Activated CD4-positive, alpha-beta T cell treated with anti-CD3 and anti-CD28 coated beads, Interleukin-10, Interleukin-2, amounts not matched to agents 100 ng/mL and 50 ng/mL, durations not matched to agents 16 hours and 8 hours (primary cell): ENCODE data around the gene COL6A1.
A peak's percentile ranks its signal among the peaks of the same experiment; 100 is the strongest.
"Not testable (repeated sequence)": the region's sequence is repeated elsewhere in the genome, so short reads cannot be mapped to it uniquely, and the experiment has no call there.

Experiments used
- DNase-seq: peaks from one replicate; pipeline ENCODE4 v3.0.0-alpha.2; 2020

COL6A1 gene

DNA sequence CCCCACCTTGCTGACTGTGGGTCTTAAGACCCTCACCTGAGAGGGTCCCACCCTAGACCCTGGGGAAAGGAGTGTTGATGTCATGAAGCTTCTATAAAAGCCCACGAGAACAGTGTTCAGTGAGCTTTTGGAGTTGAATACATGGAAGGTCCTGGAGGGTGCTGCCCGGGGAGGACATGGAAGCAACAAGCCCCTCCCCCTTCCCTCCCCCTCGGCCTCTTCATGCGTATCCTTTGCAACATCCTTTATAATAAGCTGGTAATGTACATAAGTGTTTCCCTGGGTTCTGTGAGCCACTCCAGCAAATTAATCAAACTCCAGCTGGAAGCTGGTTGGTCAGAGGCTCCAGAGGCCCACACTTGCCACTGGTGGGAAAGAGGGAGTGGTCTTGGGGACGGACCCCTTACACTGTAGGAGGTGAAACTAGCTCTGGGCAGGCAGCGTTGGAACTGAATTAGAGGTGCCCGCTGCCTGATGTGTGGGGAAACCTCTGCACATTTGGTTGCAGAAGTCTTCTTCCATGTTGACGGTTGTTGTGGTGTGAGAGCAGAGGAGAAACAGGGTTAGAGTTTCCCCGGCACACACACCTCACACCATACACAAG, 14.7 kb upstream of the COL6A1 start:
- DNase-seq = no peak

DNA sequence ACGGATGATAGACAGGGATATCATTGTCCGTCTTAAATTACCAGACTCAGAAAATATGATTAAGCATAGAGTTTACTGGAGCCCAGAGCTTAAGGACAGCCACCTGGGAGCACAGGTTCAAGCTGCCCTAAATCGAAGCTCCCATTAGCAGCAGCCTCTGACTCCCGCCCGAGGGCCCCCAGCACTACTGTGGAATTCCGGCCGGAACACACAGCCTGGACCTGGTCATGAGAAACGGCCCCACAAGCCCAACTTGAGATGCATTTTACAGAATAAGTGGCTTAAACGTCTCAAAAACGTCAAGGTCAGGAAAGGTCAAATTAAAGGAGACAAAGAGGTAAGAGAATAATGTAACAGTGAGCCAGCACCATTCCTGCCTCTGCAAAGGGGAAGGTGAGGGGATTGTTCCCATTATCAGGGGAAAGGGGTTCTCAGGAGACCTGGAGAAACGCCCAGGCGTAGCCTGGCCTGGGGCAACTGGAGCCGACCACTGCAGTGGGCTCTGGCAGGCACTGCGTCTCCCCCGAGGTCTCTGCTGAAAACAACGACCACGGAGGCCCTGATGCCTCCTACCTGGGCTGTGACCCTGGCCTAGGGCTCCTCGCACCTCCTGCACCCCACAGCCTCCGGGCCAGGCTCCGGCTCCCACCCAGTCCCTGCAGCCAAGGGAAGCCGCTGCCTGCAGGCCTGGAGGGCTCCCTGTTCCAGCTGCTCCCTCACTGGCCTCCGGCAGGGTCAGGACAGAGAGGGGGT, 11.5 kb upstream of the COL6A1 start:
- no peak for DNase-seq

DNA sequence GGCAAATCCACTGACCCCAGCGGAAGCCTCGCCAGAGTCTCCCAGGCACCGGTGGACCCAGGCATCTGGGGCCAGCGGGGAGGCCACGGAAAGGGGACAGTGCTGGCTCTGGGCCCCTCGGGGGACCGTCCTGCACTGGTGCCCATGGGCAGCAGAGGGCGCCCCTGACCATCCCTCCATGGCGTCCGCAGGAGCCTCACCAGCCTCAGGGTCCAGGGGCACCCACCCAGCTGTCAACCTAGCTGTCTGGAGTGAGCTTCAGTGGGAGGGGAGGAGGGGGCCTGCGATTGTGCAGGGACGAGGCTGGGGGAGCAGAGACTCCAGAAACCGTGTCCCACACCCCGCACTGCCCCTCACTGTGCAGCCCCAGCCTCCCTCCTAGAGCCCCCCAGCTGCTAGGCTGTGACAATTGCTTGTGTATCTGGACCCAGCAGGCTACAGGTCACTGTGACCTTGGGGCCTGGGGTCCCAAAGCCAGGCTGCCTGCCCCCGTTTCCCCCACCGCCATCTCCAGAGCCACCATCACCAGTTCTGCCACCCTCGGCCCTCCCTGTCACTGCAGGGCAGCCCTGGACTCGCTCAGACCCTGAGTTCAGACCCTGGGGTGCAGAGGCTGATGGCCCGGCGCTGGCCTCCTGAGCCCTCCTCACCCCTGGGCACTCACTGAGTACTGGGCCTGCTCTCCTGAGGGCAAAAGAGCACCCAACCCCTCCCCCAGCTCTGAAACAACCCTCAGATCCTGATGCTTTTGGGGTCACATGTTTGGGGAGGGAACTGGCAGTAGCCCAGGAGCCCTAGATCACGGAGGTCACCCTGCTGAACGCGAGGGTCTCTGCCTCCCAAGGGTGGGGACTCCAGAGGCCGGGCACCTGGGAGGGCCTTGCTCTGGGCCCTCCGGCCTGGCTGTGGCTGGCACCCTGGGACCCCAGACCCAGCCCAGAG, 10.6 kb upstream of the COL6A1 start:
- peak; percentile 47 for DNase-seq

DNA sequence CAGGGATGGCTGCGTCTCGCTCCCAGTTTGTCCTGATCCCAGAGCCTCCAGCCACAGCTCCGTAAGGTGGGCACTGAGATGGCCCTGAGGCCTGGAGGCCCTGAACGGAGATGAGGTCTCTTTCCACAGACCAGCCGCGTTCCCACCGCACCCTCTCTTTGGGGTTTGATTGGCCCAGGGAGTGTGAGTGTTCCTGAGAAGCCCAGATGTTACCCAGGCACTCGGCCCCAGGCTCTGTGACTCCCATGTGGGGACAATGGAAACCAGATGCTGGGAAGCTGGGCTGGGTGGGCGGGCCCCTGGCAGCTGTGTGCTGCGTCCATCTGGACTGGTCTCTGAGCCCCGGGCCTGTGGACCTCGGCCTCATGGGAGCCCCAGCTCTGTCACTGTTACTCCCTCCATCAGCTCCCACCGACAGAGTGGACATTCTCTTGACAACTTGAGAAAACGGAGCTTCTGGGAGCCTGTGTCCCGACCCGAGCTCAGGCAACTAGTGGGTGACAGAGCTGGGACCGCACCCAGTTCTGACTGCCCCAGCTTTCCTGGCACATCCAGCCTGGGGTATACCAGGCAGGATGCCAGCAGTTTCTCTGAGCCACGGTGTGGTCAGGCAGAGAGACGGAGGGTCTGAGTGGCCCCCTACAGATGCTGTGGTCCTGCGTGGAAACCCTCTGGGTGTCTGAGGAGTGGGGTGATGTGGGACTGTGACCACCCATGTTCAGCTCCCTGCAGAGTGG, 9.8 kb upstream of the COL6A1 start:
- no peak for DNase-seq

DNA sequence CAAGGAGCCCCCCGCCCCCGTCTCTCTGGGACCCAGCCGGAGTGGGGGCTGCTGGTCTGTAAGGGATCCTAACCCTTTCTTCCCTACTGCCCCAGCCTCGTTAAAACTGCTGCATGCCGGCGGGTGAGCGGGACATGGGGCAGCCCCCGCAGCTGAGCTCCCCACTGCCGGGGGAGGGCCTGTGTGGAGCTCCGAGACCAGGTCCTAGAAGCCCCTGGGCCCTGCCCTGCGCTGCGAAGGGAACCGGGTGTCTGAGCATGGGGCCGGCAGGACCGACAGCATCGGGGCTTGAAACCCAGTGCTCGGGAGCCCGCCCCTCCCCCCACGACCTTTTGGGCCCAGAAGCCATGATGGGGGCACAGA, 9.2 kb upstream of the COL6A1 start:
- DNase-seq = no peak

DNA sequence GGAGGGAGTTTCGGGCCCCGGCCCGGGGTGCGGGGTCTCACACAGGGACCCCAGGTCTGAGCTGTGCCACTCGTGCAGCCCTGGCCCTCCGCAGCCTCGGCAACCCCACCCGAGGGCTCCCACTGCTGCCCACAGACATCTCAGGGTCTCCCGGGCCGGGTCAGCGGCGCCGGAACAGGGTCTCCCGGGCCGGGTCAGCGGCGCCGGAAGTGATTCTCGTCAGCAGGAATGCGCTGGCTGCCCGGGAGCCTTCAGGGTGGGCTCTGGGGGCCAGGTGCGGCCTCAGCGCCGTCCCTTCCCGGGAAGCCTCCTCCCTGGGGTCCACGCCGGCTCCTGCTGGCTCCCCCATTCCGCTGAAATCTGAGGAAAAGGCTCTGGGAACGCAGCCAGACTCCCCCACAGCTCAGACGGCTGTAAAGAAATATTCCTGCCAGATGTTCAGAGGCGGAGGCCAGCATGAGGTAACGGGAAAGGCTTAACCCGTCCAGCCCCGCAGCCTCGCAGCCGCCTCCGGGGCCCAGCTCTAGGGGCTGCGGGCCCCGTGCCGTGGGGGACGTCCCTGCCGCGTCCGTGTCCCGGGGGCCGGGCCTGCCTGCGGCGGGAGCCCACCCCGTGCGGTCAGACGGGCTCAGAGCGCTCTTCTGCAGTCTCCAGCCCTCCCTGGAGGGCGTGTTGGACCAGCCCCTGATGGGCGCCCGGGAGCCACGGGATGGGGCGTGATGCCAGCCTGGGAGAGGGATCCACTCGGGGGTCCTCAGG, 8.7 kb upstream of the COL6A1 start:
- no peak for DNase-seq

DNA sequence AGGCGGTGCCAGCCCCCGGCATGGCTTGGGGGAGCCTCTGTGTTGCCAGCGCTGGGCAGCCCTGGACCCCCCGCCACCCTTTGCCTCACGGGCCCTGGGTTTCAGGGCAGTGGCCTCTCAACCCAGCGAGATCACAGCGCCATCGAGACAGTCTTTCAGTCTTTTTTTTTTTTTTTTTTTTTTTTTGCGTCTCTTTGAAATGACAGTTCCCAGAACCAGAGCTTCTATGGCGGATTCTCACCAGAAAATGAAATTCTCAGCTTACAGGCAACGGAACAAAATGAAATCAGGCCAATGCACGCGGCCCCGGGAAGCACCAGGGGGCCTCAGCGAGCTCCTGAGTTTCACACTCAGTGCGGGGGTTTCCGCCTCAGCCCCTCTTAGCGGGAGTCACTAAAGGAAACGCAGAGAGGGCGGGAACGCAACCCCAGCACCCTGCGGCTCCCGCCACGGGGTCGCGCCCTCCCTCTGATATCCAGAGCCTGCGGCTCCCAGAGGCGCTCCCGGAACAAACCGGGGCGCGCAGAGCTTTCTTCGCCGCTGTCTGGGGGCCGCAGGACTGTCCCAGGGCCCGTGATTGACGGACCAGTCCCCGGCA, 8.0 kb upstream of the COL6A1 start:
- peak; percentile 79 for DNase-seq

DNA sequence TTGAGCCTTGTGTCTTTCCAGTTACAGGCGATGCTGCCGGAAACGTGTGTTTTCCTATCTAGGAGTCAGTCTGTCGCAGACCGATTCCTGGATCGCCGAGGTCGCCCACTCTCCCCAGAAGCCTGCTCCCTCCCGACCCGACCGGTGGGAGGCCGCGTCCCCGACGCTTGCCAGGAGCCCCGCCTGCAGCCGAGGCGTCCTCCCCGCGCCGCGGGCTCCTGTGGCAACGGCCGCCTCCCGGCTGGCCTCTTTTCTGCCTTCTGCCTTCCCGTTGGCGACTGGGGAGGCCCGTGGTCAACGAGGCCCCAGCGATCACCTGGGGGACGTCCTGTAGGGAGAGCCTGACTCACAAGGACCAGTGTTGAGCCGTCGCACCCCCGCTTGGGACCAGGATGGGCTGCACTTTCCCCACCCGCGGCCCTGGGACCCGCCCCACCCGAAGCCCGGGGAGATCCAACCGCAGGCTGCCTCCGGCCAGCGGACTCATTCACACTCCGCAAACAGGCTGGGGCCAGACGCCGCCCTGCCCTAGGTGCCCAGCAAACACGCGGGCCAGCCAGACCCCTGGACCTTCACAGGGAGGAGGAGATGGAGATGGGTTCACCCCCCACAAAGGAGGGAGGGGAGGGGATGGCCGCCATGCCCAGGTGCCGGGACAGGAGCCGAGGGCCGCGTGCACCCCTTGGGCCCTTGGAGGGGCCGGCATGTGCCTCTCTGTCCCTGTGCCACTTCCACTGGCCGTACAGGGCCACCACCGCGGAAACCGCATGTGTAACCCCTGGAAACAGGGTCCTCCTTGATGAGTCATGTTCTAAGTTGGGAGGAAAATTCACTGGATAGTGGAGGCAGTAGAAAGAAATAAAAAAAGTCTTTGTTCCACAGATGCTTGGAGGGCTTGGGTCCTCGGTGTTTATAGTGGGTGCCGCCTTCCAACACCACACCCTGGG, 7.2 kb upstream of the COL6A1 start:
- DNase-seq = no peak

DNA sequence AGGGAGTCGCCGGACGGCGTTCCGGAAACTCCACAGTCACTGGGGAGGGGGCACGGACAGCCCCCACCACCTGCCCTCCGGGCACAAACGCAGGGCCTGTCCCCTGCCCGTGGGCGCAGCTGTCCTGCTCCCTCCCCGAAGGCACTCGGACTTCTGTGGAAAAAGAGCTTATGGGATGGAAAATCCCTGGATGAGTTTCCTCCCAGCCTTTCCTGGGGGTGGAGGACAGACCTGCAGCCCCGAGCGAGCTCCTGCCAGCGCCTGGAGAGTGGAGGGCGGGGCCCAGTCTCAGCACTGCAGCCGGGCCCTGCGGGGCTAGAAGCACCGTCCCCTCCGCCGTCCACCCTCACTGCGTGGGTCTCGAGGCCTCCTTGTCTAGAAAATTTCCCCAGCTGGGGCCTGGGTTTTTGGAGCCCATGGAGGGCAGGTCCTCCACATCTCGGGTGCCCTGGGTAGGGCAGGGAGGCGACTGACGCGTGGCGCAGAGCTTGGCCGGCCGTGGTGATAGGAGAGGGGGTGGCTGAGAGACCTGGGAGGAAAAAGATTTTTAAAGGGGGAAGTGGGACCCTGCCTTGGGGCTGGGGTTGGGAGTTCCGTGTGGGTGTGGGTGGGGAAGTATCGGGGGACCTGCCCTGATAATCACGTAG, 6.4 kb upstream of the COL6A1 start:
- no peak for DNase-seq

DNA sequence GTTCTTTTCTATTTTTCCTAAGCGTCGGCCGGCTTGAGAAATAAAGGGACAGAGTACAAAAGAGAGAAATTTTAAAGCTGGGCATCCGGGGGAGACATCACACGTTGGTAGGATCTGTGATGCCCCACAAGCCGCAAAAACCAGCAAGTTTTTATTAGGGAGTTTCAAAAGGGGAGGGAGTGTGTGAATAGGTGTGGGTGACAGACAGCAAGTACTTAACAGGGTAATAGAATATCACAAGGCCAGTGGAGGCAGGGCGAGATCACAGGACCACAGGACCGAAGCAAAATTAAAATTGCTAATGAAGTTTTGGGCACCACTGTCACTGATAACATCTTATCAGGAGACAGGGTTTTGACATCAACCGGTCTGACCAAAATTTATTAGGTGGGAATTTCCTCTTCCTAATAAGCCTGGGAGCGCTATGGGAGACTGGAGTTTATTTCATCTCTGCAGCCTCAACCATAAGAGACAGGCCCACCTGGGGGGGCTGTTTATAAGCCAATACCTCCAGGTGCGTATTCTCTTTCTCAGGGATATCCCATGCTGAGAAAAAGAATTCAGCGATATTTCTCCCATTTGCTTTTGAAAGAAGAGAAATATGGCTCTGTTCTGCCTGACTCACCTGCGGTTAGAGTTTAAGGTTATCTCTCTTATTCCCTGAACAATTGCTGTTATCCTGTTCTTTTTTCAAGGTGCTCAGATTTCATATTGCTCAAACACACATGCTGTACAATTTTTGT, 5.7 kb upstream of the COL6A1 start:
- DNase-seq = not testable (repeated sequence)

DNA sequence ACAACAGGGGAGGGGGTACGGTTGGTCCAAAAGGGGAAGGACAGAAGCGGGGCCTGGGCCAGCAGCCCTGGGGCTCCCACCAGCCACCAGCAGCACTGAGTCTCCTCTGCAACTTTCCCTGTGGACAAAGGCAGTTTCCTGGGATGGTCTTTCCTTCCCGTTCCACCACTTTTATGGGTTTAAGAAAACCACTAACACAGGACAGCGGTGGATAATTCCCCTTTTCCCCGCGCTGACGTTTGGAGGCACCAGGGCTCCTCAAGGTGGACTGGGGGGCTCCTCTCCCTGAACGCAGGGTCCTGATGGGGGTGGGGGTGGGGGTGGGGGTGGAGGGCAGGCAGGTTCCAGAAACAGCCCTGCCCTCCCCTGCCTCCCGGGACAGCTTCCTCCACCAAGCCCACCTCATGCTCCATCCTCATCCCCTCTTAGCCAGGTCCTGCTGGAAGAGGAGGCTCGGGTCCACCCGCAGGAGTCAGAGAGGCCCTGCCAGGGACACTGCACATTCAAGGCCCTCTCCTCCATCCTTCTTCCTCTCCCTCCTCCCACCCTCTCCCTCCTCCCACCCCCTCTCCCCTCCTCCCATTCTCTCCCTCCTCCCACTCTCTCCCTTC, 4.8 kb upstream of the COL6A1 start:
- DNase-seq = no peak

DNA sequence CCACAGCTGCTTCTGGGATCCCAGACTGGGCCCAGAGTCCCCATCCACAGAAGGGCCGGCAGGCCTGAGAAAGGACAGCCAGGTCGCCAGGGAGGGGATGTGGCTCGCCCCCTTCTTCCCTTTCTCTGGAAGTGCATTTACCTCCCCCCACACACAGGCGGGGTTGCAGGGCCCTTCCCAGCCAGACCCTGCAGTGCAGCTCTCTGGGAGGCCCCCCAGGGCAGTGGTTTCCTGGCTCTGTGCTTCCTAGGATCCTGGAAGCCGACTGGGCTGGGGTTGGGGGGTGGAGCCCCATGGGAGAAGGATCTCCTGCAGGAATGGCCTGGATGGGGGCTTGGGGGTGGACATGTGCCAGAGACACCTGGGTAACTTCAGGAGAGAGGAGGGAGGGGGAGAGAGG, 4.2 kb upstream of the COL6A1 start:
- DNase-seq = no peak

DNA sequence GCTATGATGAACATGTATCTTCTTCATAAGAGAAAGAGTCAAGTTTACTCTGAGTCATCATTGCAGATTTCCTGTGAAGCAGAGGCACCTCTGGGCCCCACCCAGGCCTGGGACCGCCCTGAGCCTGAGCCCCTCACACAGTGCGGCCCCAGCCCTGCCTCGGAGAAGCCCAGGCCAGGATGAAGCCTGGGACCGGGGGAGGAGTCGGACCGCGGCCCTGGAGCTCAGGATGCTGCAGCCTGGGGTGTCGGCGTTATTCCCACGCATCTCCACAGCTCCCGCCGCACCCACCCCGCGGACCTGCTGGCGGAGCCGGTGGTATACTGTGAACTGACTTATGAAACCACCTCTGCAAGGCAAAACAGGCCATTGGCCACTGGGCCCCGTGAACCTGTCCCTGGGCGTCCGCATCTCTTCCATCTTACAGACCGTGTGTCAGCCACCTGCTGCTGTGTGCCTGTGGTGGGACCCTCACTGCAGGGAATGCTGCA, 2.4 kb upstream of the COL6A1 start:
- DNase-seq = no peak

DNA sequence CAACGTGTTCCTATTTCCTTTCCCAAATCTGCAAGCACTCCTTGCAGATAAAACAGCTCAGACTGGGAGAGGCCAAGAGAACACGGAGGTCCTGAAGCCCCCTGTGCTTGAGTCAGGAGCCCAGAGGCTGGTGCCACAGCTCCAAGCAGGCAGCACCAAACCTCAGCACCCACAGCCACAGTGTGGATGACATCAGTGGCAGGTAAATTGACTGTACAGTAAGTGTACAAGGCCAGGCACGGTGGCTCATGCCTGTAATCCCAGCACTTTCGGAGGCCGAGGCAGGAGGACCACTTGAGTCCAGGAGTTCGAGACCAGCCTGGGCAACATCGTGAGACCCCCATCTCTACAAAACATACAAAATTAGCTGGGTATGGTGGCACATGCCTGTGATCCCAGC, 1.9 kb upstream of the COL6A1 start:
- no peak for DNase-seq

DNA sequence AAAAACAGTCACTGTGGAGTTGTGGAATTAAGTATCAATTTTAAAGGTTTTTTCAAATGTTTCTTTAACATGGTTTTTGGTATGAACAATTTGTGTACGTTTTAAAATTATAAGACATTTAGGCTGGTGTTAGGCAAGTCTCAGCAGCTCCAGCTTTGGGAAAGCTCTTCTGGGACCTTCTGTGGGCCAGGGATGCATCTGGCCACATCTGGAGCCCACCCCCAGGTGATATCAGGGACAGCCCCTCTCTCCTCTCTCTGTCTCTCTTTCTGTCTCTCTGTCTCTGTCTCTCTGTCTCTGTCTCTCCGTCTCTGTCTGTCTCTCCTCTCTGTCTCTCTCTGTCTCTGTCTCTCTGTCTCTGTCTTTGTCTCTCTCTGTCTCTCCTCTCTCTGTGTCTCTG, 1.3 kb upstream of the COL6A1 start:
- no peak for DNase-seq

DNA sequence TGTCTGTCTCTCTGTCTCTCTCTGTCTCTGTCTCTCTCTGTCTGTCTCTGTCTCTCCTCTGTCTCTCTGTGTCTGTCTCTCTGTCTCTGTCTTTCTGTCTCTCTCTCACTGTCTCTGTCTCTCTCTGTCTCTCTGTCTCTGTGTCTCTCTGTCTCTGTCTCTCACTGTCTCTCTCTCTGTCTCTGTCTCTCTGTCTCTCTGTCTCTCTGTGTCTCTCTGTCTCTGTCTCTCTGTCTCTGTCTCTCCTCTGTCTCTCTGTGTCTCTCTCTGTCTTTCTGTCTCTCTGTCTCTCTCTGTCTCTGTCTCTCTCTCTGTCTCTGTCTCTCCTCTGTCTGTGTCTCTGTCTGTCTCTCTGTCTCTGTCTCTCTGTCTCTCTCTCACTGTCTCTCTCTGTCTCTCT, 873 bp upstream of the COL6A1 start:
- no peak for DNase-seq

DNA sequence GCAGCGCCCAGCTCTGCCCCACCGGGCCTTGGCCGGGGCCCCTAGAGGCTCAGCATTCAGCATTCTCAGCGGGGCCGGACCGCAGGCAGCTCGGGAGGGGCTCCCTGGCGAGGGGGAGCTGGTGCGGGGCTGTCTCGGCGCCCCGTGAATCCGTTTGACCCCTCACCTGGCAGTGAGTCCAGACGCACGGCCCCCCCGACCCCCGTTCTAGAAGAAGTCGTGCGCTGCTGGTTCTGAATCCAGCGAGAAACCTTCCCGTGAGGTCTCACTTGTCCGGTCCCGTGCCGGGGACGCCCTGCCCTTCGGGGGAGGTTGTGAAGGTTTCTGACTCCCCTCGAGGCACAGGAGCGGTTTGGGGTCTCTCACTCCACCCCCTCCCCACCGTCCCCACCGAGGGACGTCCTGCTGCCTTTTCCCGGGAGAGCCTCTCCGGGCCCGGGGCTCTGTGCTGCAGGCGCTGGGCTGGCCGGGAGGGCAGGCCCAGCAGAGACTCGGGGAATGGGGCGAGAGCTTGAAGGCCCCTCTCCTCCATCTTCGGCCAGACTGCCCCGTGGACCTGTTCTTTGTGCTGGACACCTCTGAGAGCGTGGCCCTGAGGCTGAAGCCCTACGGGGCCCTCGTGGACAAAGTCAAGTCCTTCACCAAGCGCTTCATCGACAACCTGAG, 655 bp downstream of the COL6A1 start:
- DNase-seq = no peak
